Naive thymus-derived CD8-positive, alpha-beta T cell (primary cell): ENCODE data around the gene NXPH2. TPM values are rescaled to one million over a fixed set of nuclear protein-coding genes. Genes with fewer than 3 reads are reported as not detected.

Experiments
- ATAC-seq, 2 donors: fragments of 150-1000 bp; cut with Tn5 transposase in 1 of 2; sonication (Bioruptor Pico), chemical (Tn5 transposase) in 1 of 2; 1 replicate in 1 of 2; 2 replicates in 1 of 2; pipeline ENCODE4 v1.10.0; 2021; ENCODE audit warnings: mild to moderate bottlenecking in 2 of 2, moderate library complexity in 2 of 2
- POLR2A ChIA-PET: fragments of 350-600 bp; sonication (Branson Sonifier 250); formaldehyde crosslinking; loops from one replicate; lab custom pipeline; 2021; ENCODE audit warnings: antibody characterized with exemption; lab: Charles Lee
- DNase-seq, 10 donors: peaks; one replicate each; pipeline versions ENCODE4 v3.0.0 to v3.0.0-alpha.2; 2020 to 2022
- H3K27ac Mint-ChIP-seq, 10 donors: one replicate each; pipeline ENCODE4 v1.8.0; 2020 to 2022; ENCODE audit warnings: mild to moderate bottlenecking in 10 of 10, mixed read lengths in 10 of 10, moderate library complexity in 4 of 10, inconsistent platforms in 1 of 10
- H3K27me3 Mint-ChIP-seq, 5 donors: one replicate each; pipeline ENCODE4 v1.8.0; 2021 to 2022; ENCODE audit warnings: mixed read lengths in 5 of 5
- H3K36me3 Mint-ChIP-seq, 3 donors: one replicate each; pipeline ENCODE4 v1.8.0; 2020 to 2022; ENCODE audit warnings: mixed read lengths in 3 of 3, mild to moderate bottlenecking in 2 of 3, inconsistent platforms in 1 of 3
- H3K4me1 Mint-ChIP-seq, 4 donors: one replicate each; pipeline ENCODE4 v1.8.0; 2021 to 2022; ENCODE audit warnings: mixed read lengths in 4 of 4
- H3K4me3 Mint-ChIP-seq, 10 donors: one replicate each; pipeline ENCODE4 v1.8.0; 2020 to 2022; ENCODE audit warnings: mild to moderate bottlenecking in 10 of 10, mixed read lengths in 10 of 10, moderate library complexity in 6 of 10, inconsistent platforms in 1 of 10
- H3K9me3 Mint-ChIP-seq, 9 donors: one replicate each; pipeline ENCODE4 v1.8.0; 2020 to 2022; ENCODE audit warnings: mixed read lengths in 9 of 9, mild to moderate bottlenecking in 3 of 9, inconsistent platforms in 1 of 9, moderate library complexity in 1 of 9
- polyA plus RNA-seq, 3 donors: library from polyadenylated mRNA; unstranded; fragments of 300-500 nt; fragmentation: Illumina TruSeq; gene quantifications; one replicate each; pipeline ENCODE4 v1.2.3, GENCODE V29; 2021
- total RNA-seq, 8 experiments: library from RNA in 2 of 8; stranded (reverse) in 2 of 8; gene quantifications; one replicate each; pipeline ENCODE4 v1.2.3 and lab custom pipeline; 2021 to 2026

NXPH2 gene
- total and polyA plus RNA-seq, 5 experiments from 2014 or later: not detected

DNA sequence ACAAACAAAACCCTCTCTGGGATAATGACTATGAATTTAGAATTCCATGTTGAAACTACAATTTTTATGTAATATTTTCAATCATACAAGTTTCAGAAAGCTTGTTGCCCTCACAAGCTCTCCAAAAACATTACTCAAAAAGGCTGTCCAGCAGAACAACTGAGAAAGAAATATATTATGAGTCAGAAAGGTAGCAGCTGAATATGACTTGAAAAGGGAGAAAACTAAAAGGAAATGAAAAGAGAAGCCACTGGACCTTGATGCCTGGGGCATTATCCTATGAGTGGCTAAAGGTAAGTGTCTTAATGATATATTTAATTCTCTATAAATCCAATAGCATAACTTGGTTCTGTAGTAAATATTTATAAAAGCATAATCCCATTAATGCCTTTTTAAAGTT is 61.8 kb downstream of the NXPH2 start:
- ATAC-seq: no peak
- Mint-ChIP-seq H3K4me1 (no peaks in the 10 kb centered on the region), H3K27me3 (peaks cover 0 to 9% (median 3%) of the 10 kb centered on the region in 5 donors), H3K27ac (no peak overlapping the region), H3K36me3 (no peaks in the 10 kb centered on the region), H3K9me3 (no peaks in the 10 kb centered on the region), H3K4me3 (no peak overlapping the region)
- POLR2A ChIA-PET: no interaction called here
- DNase-seq: no peak

DNA sequence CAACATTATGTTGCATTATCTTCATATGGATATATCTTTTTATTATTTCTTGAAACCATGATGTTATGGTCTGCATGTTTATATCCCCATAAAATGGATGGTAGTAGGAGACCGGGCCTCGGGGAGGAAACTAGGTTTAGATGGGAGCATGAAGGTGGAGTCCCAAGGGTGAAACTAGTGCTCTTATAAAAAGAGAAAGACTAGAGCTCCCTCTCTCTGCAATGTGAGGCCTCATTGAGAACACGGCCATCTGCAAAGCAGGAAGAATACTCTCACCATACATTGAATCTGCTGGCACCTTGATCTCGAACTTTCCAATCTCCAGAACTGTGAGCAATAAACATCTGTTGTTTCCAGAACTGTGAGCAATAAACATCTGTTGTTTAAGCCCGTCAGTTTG is 64.0 kb downstream of the NXPH2 start:
- H3K27ac Mint-ChIP-seq: no peak overlapping the region
- no peak overlapping the region for H3K4me3 Mint-ChIP-seq
- ATAC-seq (no peak), DNase-seq (peak in 1 of 10 donors; percentile 4)
- H3K36me3 Mint-ChIP-seq: no peaks in the 10 kb centered on the region
- POLR2A ChIA-PET: no interaction called here
- H3K27me3 Mint-ChIP-seq: peaks cover 0 to 12% (median 3%) of the 10 kb centered on the region in 5 donors
- H3K9me3 Mint-ChIP-seq: peaks cover 0 to 3% (median 0%) of the 10 kb centered on the region in 9 donors
- H3K4me1 Mint-ChIP-seq: no peaks in the 10 kb centered on the region

DNA sequence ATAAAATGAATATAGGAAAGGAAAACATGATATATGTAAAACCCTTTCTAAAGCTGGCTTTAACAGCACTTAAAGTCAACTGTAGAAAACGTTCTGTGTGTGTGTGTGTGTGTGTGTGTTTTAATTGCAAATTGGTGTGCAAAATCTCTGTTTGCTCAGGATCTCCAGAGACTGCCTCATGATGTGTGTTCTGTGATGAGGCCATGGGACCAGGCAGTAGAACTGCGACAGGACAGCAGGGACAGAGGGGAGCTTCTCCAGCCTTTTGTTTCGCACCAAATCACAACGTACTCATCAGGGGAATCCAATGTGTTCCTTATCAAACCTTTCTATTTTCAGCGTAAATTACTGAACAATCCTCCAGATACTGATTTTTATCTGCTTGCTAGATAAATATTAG is 66.7 kb downstream of the NXPH2 start:
- Mint-ChIP-seq H3K27ac (no peak overlapping the region), H3K4me3 (no peak overlapping the region), H3K4me1 (no peaks in the 10 kb centered on the region), H3K27me3 (peaks cover 0 to 12% (median 0%) of the 10 kb centered on the region in 5 donors), H3K9me3 (peaks cover 0 to 3% (median 0%) of the 10 kb centered on the region in 9 donors), H3K36me3 (no peaks in the 10 kb centered on the region)
- POLR2A ChIA-PET: no interaction called here
- DNase-seq (no peak), ATAC-seq (no peak)

DNA sequence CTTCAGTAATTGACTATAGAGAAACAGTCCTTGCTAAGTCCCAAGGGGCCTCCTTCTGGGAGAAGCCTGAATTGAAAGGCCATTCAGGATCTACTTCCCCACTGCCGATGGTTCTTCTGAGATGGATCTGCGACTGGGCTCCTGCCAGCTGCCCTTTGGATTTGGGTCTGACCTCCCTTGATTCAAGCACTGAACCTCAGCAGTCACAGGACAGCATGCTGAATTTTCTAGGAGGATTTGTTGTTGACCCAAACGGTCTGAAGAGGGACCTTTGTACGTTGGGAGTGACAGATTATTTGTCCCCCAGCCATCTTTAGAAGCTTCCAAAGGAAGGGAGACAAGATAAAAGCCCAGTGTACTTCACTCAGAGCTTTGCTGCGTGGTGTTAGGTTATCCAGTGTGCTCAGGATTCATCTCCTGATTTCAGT is 67.1 kb downstream of the NXPH2 start:
- POLR2A ChIA-PET: no interaction called here
- no peaks in the 10 kb centered on the region for H3K36me3 Mint-ChIP-seq
- no peak for ATAC-seq
- H3K27me3 Mint-ChIP-seq: peaks cover 0 to 12% (median 0%) of the 10 kb centered on the region in 5 donors
- H3K4me3 Mint-ChIP-seq: no peak overlapping the region
- no peaks in the 10 kb centered on the region for H3K4me1 Mint-ChIP-seq
- DNase-seq: no peak
- no peak overlapping the region for H3K27ac Mint-ChIP-seq
- peaks cover 0 to 3% (median 0%) of the 10 kb centered on the region in 9 donors for H3K9me3 Mint-ChIP-seq

DNA sequence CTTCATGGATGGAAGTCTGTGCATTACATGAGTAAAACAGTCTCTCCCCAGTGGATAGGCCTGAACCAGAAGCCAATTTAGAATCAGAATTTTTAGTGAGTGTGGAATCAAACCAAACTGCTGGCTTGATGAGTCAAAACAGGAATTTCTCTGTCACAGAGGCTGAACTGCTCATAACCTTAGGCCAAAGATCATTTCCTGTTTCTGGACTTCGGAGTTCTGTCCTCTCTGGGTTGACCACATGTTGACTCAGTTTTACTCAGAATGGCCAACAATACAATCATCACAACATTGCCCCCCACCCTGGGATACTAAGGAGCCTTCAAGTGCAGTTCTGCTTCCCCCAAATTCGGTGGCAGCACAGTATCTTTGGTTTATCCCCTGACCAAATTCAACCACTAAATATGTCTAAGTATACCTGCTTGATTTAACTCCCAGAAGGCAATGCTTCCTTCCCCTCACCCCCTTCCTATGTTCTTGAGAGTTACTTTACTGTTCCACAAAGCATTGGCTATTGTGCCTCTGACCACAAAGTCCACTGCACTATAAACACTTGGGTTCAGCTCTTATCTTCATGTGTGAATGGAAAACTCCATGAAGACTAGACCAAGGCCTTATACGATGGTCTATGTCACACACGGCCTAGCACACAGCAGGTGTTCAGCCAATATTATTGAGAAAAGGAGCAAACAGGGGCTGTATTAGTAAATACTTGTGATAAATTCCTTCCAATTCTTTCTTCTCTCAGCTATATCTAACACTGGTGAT is 67.8 kb downstream of the NXPH2 start:
- Mint-ChIP-seq H3K9me3 (peaks cover 0 to 3% (median 0%) of the 10 kb centered on the region in 9 donors), H3K27me3 (peaks cover 0 to 6% (median 0%) of the 10 kb centered on the region in 5 donors), H3K4me3 (no peak overlapping the region), H3K36me3 (no peaks in the 10 kb centered on the region), H3K27ac (no peak overlapping the region), H3K4me1 (no peaks in the 10 kb centered on the region)
- ATAC-seq: no peak
- POLR2A ChIA-PET: no interaction called here
- no peak for DNase-seq

DNA sequence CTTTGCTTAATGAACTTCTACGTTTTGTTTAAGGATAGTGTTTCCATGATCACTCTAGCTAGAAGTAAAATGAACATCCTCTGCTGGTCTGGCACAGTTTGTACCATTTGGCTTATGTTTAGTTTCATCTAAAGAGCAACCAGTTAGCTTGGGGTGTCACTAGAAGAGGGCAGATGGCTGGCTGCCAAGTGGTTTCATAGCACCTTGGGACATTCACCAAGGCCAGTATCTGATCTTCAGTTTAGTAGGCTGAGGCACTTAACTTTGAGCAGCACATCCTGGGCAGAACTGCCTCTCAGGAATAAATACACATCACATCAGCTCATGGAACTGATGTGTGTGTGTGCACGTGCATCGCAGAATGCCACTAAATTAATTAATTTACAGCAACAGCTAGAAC is 68.4 kb downstream of the NXPH2 start:
- no peak overlapping the region for H3K4me3 Mint-ChIP-seq
- H3K9me3 Mint-ChIP-seq: peaks cover 0 to 3% (median 0%) of the 10 kb centered on the region in 9 donors
- ATAC-seq: no peak
- peaks cover 0 to 5% (median 0%) of the 10 kb centered on the region in 5 donors for H3K27me3 Mint-ChIP-seq
- H3K4me1 Mint-ChIP-seq: no peaks in the 10 kb centered on the region
- no peak overlapping the region for H3K27ac Mint-ChIP-seq
- POLR2A ChIA-PET: no interaction called here
- no peaks in the 10 kb centered on the region for H3K36me3 Mint-ChIP-seq
- no peak for DNase-seq

DNA sequence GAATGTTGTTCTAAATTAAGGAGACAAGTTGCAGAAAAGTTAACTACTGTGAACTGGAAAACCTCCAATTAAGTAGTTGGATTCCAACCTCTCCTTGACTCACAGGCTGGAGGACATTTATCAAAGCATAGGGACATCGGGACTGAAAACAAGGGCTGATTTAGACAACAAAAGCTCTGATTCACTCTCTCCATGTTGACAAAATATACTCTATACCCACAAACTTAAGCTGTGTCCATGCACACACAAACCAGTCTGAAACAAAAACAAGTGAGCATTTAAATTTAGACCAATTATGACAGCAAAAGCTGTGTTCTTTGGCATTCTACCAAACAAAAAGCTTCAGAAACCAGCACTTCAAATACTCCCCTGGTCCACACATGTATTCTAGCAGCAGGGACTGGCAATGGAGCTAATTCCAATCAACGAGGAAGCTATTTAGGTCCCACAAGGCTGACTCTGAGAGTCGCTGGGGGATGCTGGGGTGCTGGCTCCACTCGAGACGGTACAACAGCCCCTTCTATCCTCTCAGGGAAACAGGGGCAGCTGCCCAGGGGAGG is 71.4 kb downstream of the NXPH2 start:
- Mint-ChIP-seq H3K27ac (no peak overlapping the region), H3K36me3 (no peaks in the 10 kb centered on the region), H3K27me3 (peaks cover 0 to 5% (median 0%) of the 10 kb centered on the region in 5 donors), H3K4me1 (no peaks in the 10 kb centered on the region), H3K4me3 (no peak overlapping the region), H3K9me3 (peaks cover 0 to 3% (median 0%) of the 10 kb centered on the region in 9 donors)
- ATAC-seq: no peak
- POLR2A ChIA-PET: no interaction called here
- no peak for DNase-seq

DNA sequence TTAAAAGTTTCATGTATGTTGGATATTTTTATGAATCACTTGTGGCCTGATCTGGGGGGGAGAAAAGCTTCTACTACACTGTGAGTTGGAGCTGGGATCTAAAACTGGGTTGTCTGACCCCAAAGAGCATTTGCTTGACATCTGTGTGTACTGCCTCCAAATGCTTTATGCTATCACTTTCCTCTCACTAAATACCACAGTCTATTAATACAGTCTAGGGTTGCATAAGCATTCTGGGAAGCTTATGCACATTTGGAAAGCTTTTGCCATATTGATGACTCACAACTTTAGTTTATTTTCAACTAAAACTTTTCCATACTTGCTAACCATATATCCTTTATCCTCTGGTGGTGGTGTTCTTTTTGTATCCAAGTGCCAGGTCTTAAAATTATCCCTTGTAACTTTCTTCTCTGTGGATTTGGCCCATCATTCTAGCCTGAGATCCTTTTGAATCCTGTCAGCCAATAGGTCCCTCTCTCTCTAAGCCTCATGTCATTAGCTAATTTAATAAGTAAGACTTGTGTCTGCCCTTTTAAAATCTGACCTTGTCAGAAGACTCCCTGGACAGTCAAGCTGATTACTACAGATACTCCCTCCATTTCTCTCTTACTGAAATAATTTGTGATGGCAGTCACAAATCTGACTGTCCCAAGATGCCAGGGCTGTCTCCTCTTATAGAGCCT is 72.7 kb downstream of the NXPH2 start:
- Mint-ChIP-seq H3K9me3 (peaks cover 0 to 3% (median 0%) of the 10 kb centered on the region in 9 donors), H3K27ac (no peak overlapping the region), H3K4me1 (no peaks in the 10 kb centered on the region), H3K27me3 (peaks cover 0 to 5% (median 0%) of the 10 kb centered on the region in 5 donors), H3K4me3 (no peak overlapping the region), H3K36me3 (no peaks in the 10 kb centered on the region)
- ATAC-seq (no peak), DNase-seq (no peak)
- POLR2A ChIA-PET: no interaction called here

DNA sequence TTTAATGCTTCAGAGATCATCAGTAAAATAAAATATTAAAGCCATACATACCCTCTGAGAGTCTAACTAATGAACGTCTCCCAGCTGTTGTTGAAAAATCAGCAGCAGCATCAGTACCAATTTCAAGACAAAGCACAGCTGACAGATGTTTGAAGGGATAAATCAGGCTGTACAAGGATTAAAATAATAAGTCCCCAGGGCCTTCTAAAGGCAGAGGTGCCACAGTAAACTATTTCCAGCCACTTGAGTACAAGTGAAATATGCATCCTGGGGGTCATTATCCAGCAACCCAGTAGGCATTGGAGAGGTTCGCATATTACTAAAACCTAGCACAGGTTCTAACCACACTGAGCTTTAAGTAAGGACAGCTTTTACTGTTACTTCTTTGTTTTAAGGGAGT is 76.9 kb downstream of the NXPH2 start:
- H3K36me3 Mint-ChIP-seq: no peaks in the 10 kb centered on the region
- DNase-seq (no peak), ATAC-seq (no peak)
- H3K27me3 Mint-ChIP-seq: no peaks in the 10 kb centered on the region
- peaks cover 0 to 3% (median 0%) of the 10 kb centered on the region in 9 donors for H3K9me3 Mint-ChIP-seq
- POLR2A ChIA-PET: no interaction called here
- no peak overlapping the region for H3K27ac Mint-ChIP-seq
- H3K4me3 Mint-ChIP-seq: no peak overlapping the region
- H3K4me1 Mint-ChIP-seq: no peaks in the 10 kb centered on the region

DNA sequence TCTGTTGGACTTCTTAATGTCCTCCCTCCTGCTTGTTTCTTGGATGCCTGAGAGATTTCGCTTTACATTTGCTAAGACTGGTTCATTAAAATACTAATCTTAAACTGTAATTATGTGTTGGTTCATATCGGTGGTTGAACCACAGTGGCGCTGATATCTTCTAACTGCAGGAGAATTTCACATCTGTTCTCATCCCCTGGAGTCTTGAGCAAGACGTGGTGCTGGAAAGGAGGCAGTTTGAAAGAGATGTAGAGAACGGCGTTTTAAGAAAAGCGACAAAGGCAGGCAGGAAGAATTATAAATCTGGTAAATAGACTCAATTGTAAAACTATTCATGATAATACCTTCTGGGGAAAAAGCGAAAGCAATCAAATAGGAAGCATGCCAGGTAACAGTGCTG is 79.5 kb downstream of the NXPH2 start:
- no peaks in the 10 kb centered on the region for H3K36me3 Mint-ChIP-seq

DNA sequence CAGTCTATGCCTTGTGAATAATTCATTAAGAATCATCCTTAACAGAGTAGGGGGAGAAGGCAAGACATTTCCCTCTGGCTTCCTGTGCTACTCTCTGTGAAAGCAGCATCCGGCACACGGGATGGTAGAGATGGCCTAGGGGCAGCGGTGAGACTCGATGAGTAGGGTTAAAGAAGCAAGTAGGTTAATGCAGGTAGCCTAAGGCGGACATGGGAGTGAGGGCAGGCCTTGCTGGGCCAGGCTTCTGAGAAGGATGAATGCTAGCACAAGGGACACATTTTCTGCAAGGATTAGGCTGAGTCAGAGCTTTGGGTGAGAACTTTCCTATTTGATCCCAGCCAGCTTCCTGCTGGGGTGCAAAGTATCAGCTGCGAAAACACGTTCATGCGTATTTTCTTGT is 80.8 kb downstream of the NXPH2 start:
- Mint-ChIP-seq H3K9me3 (no peaks in the 10 kb centered on the region), H3K4me3 (no peak overlapping the region), H3K27ac (no peak overlapping the region), H3K27me3 (no peaks in the 10 kb centered on the region), H3K4me1 (no peaks in the 10 kb centered on the region), H3K36me3 (no peaks in the 10 kb centered on the region)
- ATAC-seq (no peak), DNase-seq (no peak)
- POLR2A ChIA-PET: no interaction called here

More for the DNA sequence above, 79.5 kb downstream of the NXPH2 start:
- Mint-ChIP-seq H3K4me3 (no peak overlapping the region), H3K4me1 (no peaks in the 10 kb centered on the region), H3K27ac (no peak overlapping the region), H3K27me3 (no peaks in the 10 kb centered on the region), H3K9me3 (peaks cover 0 to 2% (median 0%) of the 10 kb centered on the region in 9 donors)
- DNase-seq: no peak
- POLR2A ChIA-PET: no interaction called here
- no peak for ATAC-seq

DNA sequence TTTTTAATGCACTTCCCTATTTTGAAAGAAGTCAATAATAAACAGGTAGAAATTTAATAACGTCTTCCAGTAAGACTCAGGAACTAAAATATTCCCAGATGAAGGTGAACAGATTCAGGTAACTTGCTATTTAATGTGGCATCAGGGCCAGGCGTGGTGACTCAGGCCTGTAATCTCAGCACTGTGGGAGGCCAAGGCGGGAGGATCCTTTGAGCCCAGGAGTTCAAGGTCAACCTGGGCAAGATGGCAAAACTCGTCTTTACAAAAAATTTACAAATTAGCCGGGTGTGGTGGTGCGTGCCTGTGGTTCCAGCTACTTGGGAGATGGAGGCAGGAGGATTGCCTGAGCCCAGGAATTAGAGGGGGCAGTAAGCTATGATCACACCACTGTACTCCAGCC is 81.8 kb downstream of the NXPH2 start:
- POLR2A ChIA-PET: no interaction called here
- ATAC-seq: no peak

DNA sequence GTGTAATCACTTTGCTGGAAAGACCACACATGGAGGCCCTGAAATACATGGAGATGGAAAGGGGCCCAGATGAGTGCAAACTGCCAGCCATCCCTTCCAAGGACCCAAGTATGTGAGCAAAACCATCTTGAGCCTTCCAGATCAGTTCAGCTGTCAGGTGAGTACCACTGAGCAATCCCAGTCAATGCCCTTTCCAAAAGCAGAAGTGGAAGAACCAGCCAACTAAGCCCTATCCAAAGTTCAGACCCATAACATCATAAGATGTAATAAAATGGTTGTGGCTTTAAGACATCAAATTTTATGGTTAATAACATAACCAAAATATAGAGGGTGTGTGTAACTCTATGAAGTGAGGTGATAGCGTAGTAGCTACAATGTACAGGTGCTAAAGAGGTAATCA is 88.5 kb downstream of the NXPH2 start:
- no peaks in the 10 kb centered on the region for H3K36me3 Mint-ChIP-seq
- ATAC-seq: no peak
- no peaks in the 10 kb centered on the region for H3K27me3 Mint-ChIP-seq
- POLR2A ChIA-PET: no interaction called here
- no peak for DNase-seq
- no peak overlapping the region for H3K4me3 Mint-ChIP-seq
- no peak overlapping the region for H3K27ac Mint-ChIP-seq
- H3K4me1 Mint-ChIP-seq: peaks cover 8 to 25% (median 20%) of the 10 kb centered on the region in 4 donors
- no peaks in the 10 kb centered on the region for H3K9me3 Mint-ChIP-seq

More for the DNA sequence above, 81.8 kb downstream of the NXPH2 start:
- no peaks in the 10 kb centered on the region for H3K4me1 Mint-ChIP-seq
- H3K27me3 Mint-ChIP-seq: no peaks in the 10 kb centered on the region
- no peak overlapping the region for H3K27ac Mint-ChIP-seq
- no peaks in the 10 kb centered on the region for H3K9me3 Mint-ChIP-seq
- no peak overlapping the region for H3K4me3 Mint-ChIP-seq
- no peaks in the 10 kb centered on the region for H3K36me3 Mint-ChIP-seq
- no peak for DNase-seq
